Muscle of leg (tissue), 11 donors: ENCODE data around the gene TCERG1L. TPM values are rescaled to one million over a fixed set of nuclear protein-coding genes. Genes with fewer than 3 reads are reported as not detected.

Experiments used
- DNase-seq: peaks from one replicate; pipeline ENCODE4 v3.0.0; 2013
- H3K27ac ChIP-seq: one replicate; pipeline ENCODE4 v1.5.1; 2013; ENCODE audit warnings: mild to moderate bottlenecking, low read length, control low read depth
- H3K27me3 ChIP-seq: one replicate; pipeline ENCODE4 v1.6.1; 2013; ENCODE audit warnings: low read length; ENCODE audit not compliant: control insufficient read depth, insufficient read depth
- H3K36me3 ChIP-seq: one replicate; pipeline ENCODE4 v1.6.1; 2013; ENCODE audit warnings: low read length; ENCODE audit not compliant: control insufficient read depth, insufficient read depth
- H3K4me1 ChIP-seq: one replicate; pipeline ENCODE4 v1.6.1; 2013; ENCODE audit warnings: low read length; ENCODE audit not compliant: control insufficient read depth, insufficient read depth
- H3K4me3 ChIP-seq: one replicate; pipeline ENCODE4 v1.5.1; 2013; ENCODE audit warnings: low read length, control low read depth
- H3K9me3 ChIP-seq: replicated peaks from 2 replicates; pipeline ENCODE4 v1.6.1; 2013; ENCODE audit warnings: low read depth, low read length; ENCODE audit not compliant: control insufficient read depth
- WGBS: methylation state at CpG from one replicate; pipeline ENCODE4 v1.1.5; 2013; ENCODE audit warnings: missing lambda C conversion rate; ENCODE audit not compliant: insufficient coverage; 5-methylcytosine and 5-hydroxymethylcytosine counted together
- polyA plus RNA-seq, 8 donors: library from polyadenylated mRNA; unstranded; fragments of 120-200 nt; gene quantifications; one replicate each; pipeline versions ENCODE4 v1.2.1 to v1.2.3, GENCODE V29; 2013; ENCODE audit warnings: inconsistent platforms in 1 of 8, low replicate concordance in 1 of 8; ENCODE audit not compliant: insufficient read length in 8 of 8, insufficient read depth in 1 of 8
- total RNA-seq: library from RNA; stranded (reverse); fragments of 120-200 nt; gene quantifications from one replicate; pipeline ENCODE4 v1.2.4, GENCODE V29; 2013

Gene TCERG1L
- total and polyA plus RNA-seq, 9 donors = 0.04 to 1.1 (median 0.15) TPM

- DNase-seq = peak; percentile 46
- Histone ChIP-seq H3K4me3 (no peak overlapping the region), H3K27ac (no peak overlapping the region), H3K36me3 (no peaks in the 10 kb centered on the region), H3K4me1 (no peaks in the 10 kb centered on the region), H3K9me3 (no peaks in the 10 kb centered on the region), H3K27me3 (peaks cover 5% of the 10 kb centered on the region)
- no CpG with 5 or more reads among the region's 9 CpGs for WGBS
Observed at GRCh38 chr10:131211559-131211958, 100.0 kb downstream of the TCERG1L start.

GRCh38 chr10:131211146-131211545 is 100.4 kb downstream of the TCERG1L start:
- H3K4me3 ChIP-seq = no peak overlapping the region
- no peak overlapping the region for H3K27ac ChIP-seq
- H3K9me3 ChIP-seq = no peaks in the 10 kb centered on the region
- no peaks in the 10 kb centered on the region for H3K4me1 ChIP-seq
- peaks cover 5% of the 10 kb centered on the region for H3K27me3 ChIP-seq
- no peak for DNase-seq
- H3K36me3 ChIP-seq = no peaks in the 10 kb centered on the region
- WGBS = 60% methylated on average over 8 of the region's 10 CpGs

- 92% methylated on average over 3 of the region's 3 CpGs for WGBS
Observed at GRCh38 chr10:131210181-131210580, 101.3 kb downstream of the TCERG1L start.

GRCh38 chr10:131207584-131208532 is 103.7 kb downstream of the TCERG1L start:
- no peak for DNase-seq
- H3K27me3 ChIP-seq = peaks cover under 1% of the 10 kb centered on the region
- no peak overlapping the region for H3K27ac ChIP-seq
- H3K9me3 ChIP-seq = no peaks in the 10 kb centered on the region
- 84% methylated on average over 21 of the region's 29 CpGs for WGBS
- no peaks in the 10 kb centered on the region for H3K36me3 ChIP-seq
- H3K4me3 ChIP-seq = no peak overlapping the region
- no peaks in the 10 kb centered on the region for H3K4me1 ChIP-seq

More at GRCh38 chr10:131210181-131210580, 101.3 kb downstream of the TCERG1L start:
- Histone ChIP-seq H3K9me3 (no peaks in the 10 kb centered on the region), H3K27me3 (peaks cover 5% of the 10 kb centered on the region), H3K4me1 (no peaks in the 10 kb centered on the region), H3K4me3 (no peak overlapping the region), H3K27ac (no peak overlapping the region), H3K36me3 (no peaks in the 10 kb centered on the region)
- no peak for DNase-seq

- Histone ChIP-seq H3K36me3 (no peaks in the 10 kb centered on the region), H3K9me3 (no peaks in the 10 kb centered on the region), H3K4me1 (no peaks in the 10 kb centered on the region), H3K27me3 (no peaks in the 10 kb centered on the region), H3K27ac (no peak overlapping the region), H3K4me3 (no peak overlapping the region)
- WGBS = 53% methylated on average over 7 of the region's 8 CpGs
- no peak for DNase-seq
Observed at GRCh38 chr10:131207176-131207575, 104.3 kb downstream of the TCERG1L start.

GRCh38 chr10:131206111-131206995 is 105.2 kb downstream of the TCERG1L start:
- Histone ChIP-seq H3K4me3 (no peak overlapping the region), H3K27ac (no peak overlapping the region), H3K9me3 (no peaks in the 10 kb centered on the region), H3K36me3 (no peaks in the 10 kb centered on the region), H3K4me1 (no peaks in the 10 kb centered on the region), H3K27me3 (no peaks in the 10 kb centered on the region)
- DNase-seq = no peak
- 79% methylated on average over 22 of the region's 26 CpGs for WGBS

- H3K4me1 ChIP-seq = no peaks in the 10 kb centered on the region
Observed at GRCh38 chr10:131205556-131205955, 106.0 kb downstream of the TCERG1L start.

GRCh38 chr10:131204406-131205152 is 106.9 kb downstream of the TCERG1L start:
- H3K27me3 ChIP-seq = peaks cover 6% of the 10 kb centered on the region
- DNase-seq = no peak

More at GRCh38 chr10:131205556-131205955, 106.0 kb downstream of the TCERG1L start:
- H3K4me3 ChIP-seq = no peak overlapping the region
- no peak overlapping the region for H3K27ac ChIP-seq
- no peaks in the 10 kb centered on the region for H3K36me3 ChIP-seq
- 79% methylated on average over 7 of the region's 9 CpGs for WGBS
- H3K9me3 ChIP-seq = no peaks in the 10 kb centered on the region
- DNase-seq = no peak
- H3K27me3 ChIP-seq = no peaks in the 10 kb centered on the region

GRCh38 chr10:131203456-131204357 is 107.8 kb downstream of the TCERG1L start:
- 84% methylated on average over 13 of the region's 22 CpGs for WGBS
- DNase-seq = no peak

More at GRCh38 chr10:131204406-131205152, 106.9 kb downstream of the TCERG1L start:
- H3K9me3 ChIP-seq = no peaks in the 10 kb centered on the region
- H3K27ac ChIP-seq = no peak overlapping the region
- 88% methylated on average over 10 of the region's 11 CpGs for WGBS
- no peaks in the 10 kb centered on the region for H3K4me1 ChIP-seq
- H3K4me3 ChIP-seq = no peak overlapping the region
- H3K36me3 ChIP-seq = no peaks in the 10 kb centered on the region

More at GRCh38 chr10:131203456-131204357, 107.8 kb downstream of the TCERG1L start:
- Histone ChIP-seq H3K27me3 (peaks cover 9% of the 10 kb centered on the region), H3K9me3 (no peaks in the 10 kb centered on the region), H3K27ac (no peak overlapping the region), H3K36me3 (no peaks in the 10 kb centered on the region), H3K4me1 (no peaks in the 10 kb centered on the region), H3K4me3 (no peak overlapping the region)
